GM12874 (cell line): ENCODE data around the gene ABI3.

Source experiments
- TF ChIP-seq, protein P1 (sequence below): IDR thresholded peaks from 2 replicates; pipeline ENCODE4 v1.5.1; 2011; ENCODE audit warnings: low read depth, mild to moderate bottlenecking, control low read depth, low read length, moderate library complexity; ENCODE audit not compliant: insufficient read depth

The ABI3 gene

DNA sequence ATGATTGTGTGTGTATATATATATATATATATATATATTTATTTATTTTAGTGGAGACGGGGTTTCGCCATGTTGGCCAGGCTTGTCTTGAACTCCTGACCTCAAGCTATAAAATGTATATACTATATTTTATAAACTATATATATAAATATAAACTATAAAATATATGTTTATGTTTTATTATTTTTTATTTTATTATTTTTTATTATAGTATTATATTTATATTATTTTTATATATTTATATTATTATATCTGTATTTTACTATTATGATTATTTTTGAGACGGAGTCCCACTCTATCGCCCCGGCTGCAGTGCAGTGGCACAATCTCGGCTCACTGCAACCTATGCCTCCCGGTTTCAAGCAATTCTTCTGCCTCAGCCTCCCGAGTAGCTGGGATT is 30.5 kb downstream of the ABI3 start:
- TF ChIP-seq, protein P1, sequence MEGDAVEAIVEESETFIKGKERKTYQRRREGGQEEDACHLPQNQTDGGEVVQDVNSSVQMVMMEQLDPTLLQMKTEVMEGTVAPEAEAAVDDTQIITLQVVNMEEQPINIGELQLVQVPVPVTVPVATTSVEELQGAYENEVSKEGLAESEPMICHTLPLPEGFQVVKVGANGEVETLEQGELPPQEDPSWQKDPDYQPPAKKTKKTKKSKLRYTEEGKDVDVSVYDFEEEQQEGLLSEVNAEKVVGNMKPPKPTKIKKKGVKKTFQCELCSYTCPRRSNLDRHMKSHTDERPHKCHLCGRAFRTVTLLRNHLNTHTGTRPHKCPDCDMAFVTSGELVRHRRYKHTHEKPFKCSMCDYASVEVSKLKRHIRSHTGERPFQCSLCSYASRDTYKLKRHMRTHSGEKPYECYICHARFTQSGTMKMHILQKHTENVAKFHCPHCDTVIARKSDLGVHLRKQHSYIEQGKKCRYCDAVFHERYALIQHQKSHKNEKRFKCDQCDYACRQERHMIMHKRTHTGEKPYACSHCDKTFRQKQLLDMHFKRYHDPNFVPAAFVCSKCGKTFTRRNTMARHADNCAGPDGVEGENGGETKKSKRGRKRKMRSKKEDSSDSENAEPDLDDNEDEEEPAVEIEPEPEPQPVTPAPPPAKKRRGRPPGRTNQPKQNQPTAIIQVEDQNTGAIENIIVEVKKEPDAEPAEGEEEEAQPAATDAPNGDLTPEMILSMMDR: no peak

DNA sequence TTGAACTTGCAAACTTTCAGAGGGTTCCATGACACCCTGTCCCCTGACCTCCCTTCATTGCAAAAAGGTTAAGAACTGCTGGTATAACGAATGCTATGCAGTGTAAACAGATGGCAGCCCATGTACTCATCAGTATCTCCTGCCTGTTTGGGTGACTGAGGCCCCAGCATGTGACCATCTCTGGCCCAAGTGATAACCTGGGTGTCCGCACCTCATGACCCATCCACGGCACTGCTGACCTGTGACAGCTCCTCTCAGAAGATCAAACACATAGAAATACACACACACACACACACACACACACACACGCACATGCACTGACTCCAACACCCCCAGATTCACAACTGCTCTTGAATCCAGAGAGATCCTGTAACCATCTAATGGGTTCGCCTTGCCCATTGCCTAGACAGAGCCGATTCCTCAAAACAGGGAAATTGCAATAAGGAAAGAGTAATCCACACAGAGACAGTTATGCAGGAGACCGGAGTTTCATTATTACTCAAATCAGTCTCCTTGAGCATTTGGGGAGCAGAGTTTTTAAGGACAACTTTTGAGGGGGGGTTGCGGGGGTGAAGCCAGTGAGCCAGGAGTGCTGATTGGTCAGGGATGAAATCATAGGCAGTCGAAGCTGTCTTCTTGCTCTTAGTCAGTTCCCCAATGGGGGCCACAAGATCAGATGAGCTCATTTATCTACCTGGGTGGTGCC is 31.3 kb downstream of the ABI3 start:
- TF ChIP-seq, protein P1: no peak

DNA sequence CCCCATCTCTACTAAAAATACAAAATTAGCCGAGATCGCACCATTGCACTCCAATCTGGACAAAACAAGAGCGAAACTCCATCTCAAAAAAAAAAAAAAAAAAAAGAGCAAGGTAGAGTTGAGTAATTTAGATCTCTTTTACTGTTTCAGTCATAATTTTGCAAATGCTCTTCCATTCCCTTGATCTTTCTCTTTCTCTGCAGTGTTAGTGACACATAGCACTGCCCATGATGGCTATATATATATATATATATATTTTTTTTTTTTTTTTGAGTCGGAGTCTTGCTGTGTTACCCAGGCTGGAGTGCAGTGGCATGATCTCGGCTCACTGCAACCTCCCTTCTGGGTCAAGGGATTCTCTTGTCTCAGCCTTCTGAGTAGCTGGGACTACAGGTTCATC is 32.3 kb downstream of the ABI3 start:
- TF ChIP-seq, protein P1: no peak

DNA sequence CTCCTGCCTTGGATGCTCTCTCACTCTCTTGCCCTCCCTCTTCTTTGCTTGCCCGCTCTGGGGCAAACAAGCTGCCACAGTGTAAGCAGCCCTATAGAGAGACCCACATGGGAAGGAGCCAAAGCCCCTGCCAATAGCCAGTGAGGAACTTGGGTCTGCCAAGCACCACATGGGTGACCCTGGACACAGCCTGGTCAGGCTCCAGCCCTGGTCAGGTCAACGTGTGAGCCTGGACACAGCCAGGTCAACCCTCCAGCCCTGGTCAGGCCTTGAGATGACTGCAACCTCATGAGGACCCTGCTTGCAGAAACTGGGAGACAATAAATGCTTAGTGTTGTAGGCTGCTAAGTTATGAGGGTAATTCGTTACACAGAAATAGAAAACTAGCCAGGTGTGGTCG is 34.3 kb downstream of the ABI3 start:
- TF ChIP-seq, protein P1: no peak

DNA sequence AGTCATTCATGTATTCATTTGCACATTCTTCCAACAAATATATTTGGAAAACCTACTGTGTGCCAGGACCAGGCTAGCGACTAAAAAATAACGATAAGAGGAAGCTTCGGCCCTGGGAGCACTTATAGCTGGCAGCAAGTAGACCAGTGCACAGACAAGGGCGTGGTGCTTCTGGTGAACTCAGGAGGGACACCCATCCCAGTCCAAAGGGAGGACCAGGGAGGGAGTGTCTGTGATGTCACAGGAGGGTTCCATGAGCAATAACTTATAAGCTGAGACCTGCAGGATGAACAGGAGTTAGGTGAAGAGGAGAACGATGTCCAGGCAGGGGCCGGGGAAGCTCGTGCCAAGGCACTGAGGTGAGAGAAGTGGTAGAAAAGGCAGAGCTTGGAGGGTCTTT is 37.4 kb downstream of the ABI3 start:
- TF ChIP-seq, protein P1: no peak

DNA sequence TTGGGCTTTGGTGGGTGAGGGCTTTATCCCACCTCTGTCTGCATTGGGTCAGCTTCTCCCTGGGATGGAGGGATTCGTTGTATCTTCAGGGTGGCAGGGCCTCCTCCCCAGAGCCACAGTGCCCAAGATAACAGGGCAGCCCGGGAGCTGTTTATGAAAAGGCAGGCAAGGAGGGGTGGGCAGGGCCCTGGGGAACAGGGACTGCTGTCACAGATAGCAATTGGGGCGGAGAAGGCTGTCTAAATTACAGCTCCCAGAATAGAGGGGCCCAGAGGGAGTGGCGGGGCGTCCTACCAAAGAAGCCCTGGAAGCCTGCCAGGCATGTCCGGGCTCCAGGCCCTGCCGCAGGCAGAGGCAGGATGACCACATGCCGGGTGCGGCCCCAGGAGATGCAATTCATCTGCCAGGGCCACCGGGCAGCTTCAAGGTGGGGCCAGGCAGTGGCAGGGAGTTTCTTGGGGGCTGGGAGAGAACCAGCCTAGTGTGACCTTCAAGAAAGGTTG is 38.8 kb downstream of the ABI3 start:
- TF ChIP-seq, protein P1: no peak

DNA sequence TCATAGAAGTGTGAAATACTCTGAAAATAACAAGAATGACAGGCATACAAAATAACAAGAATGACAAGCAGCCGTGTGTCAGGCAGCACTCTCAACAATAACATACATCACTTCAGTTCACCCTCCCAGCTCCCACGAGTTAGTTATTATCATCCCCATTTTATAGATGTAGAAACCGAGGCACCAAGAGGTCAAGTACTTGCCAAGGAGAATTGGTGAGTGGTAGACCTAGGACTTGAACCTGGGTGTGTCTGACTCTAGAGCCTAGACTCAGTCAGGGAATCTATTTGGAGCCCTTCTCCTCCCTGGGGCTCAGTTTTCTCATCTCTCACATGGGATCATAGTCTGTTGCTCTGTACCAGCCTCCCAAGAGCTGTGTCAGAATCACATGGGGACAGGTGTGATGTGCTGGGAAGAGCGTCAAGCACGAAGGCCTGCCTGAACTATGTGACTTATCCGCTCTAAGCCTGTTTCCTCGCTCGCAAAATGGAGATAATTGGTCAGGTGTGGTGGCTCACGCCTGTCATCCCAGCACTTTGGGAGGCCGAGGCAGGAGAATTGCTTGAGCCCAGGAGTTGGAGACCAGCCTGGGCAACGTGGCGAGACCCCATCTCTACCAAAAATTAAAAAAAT is 39.5 kb downstream of the ABI3 start:
- TF ChIP-seq, protein P1: no peak
